GM12874 (cell line): ENCODE data around the gene RAPGEF6.

Experiments
- TF ChIP-seq, protein P1 (sequence below): IDR thresholded peaks from 2 replicates; pipeline ENCODE4 v1.5.1; 2011; ENCODE audit warnings: low read depth, mild to moderate bottlenecking, control low read depth, low read length, moderate library complexity; ENCODE audit not compliant: insufficient read depth

RAPGEF6 gene, protein sequence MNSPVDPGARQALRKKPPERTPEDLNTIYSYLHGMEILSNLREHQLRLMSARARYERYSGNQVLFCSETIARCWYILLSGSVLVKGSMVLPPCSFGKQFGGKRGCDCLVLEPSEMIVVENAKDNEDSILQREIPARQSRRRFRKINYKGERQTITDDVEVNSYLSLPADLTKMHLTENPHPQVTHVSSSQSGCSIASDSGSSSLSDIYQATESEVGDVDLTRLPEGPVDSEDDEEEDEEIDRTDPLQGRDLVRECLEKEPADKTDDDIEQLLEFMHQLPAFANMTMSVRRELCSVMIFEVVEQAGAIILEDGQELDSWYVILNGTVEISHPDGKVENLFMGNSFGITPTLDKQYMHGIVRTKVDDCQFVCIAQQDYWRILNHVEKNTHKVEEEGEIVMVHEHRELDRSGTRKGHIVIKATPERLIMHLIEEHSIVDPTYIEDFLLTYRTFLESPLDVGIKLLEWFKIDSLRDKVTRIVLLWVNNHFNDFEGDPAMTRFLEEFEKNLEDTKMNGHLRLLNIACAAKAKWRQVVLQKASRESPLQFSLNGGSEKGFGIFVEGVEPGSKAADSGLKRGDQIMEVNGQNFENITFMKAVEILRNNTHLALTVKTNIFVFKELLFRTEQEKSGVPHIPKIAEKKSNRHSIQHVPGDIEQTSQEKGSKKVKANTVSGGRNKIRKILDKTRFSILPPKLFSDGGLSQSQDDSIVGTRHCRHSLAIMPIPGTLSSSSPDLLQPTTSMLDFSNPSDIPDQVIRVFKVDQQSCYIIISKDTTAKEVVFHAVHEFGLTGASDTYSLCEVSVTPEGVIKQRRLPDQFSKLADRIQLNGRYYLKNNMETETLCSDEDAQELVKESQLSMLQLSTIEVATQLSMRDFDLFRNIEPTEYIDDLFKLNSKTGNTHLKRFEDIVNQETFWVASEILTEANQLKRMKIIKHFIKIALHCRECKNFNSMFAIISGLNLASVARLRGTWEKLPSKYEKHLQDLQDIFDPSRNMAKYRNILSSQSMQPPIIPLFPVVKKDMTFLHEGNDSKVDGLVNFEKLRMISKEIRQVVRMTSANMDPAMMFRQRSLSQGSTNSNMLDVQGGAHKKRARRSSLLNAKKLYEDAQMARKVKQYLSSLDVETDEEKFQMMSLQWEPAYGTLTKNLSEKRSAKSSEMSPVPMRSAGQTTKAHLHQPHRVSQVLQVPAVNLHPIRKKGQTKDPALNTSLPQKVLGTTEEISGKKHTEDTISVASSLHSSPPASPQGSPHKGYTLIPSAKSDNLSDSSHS (N-terminal part only)

DNA sequence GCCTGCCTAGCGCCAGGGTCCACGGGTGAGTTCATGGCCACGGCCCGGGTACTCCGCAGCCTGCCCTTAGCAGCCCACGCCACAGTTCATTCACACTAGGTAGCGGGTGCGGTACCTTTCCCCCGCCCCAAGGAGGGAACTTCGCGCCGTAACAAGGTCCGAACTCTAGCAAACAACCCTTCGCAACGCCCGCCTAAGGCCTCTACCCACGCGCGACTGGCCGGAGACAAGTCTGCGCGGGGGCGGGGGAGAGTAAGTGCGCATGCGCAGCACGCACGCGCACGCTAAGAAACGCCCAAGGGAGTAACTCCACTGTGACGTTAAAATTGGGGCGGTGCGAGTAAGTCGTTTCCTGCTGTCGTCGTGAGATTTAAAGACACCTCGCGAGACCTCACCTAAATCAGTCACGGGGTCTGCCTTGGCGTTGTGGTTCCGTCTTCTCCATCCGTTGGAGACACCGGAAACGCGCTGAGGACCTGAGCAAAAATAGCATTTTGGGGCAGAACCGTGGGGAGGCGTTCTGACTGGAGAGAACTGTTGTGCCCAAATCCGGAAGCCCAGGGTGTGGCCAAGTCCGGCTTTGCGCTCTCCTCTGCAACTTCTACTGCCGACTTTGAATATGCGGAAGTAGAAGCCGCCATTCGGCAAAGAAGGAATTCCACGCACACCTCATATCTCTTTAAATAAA lies at the start of gene RAPGEF6:
TSS of gene RAPGEF6 (minus strand) at position 234 of the 688 bp plus-strand sequence. CDS start at position 35, 199 bp downstream.
- TF ChIP-seq, protein P1, sequence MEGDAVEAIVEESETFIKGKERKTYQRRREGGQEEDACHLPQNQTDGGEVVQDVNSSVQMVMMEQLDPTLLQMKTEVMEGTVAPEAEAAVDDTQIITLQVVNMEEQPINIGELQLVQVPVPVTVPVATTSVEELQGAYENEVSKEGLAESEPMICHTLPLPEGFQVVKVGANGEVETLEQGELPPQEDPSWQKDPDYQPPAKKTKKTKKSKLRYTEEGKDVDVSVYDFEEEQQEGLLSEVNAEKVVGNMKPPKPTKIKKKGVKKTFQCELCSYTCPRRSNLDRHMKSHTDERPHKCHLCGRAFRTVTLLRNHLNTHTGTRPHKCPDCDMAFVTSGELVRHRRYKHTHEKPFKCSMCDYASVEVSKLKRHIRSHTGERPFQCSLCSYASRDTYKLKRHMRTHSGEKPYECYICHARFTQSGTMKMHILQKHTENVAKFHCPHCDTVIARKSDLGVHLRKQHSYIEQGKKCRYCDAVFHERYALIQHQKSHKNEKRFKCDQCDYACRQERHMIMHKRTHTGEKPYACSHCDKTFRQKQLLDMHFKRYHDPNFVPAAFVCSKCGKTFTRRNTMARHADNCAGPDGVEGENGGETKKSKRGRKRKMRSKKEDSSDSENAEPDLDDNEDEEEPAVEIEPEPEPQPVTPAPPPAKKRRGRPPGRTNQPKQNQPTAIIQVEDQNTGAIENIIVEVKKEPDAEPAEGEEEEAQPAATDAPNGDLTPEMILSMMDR, result no peak

DNA sequence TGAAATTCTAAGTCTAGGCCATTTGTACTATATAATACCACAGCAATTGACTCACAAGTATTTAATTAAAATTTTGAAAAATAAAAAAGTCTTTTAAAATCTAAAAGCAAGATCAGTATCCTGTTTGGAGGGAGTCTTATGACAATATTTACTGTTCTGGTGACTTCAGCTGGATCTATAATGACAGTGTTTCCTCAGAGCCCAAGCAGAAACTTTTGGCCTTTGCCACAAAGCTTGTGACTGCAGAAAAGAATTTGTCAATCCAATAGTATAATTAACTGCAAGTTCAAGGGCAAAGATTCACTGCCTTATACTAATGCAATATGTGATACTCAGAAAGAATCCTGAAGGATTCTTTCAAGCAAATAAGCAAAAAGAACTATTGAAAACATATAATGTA lies 49.6 kb upstream of the RAPGEF6 start:
- TF ChIP-seq, protein P1, result no peak

DNA sequence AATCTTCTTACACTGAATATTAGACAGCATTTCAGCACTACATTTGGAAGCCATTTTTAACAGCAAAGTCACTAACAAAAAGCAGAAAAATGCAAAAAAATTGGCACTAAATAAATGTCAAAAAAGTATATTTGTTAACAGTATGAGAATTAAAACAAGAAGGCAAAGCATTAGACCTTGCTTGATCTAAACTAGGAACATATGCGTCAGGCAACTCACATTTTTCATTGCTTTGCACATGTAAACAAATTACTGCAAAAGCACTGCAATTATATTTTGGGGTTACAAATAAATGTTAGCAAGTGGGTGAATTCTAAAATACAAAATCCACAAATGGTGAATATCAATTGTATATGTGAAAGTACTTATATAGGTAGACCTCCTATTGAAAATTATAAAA lies 49.0 kb upstream of the RAPGEF6 start:
- TF ChIP-seq, protein P1, result no peak

DNA sequence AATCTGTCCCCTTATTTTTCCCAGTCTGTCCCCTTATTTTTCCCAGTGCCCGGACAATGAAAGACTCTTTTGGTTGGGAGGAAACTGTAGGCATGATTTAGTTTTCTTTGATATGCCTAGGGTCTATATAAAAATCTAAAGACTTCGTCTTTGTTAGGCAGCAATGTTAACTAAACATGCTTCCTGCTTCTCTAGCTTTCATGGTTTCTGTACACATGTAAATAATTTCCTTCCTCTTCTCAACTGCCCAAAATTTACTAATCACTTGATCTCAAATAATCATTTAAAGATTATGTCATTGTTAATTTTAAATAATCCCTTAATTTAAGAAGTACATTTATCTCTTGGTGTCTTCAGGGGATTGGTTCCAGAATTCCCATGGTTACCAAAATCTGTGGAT lies 47.8 kb upstream of the RAPGEF6 start:
- TF ChIP-seq, protein P1, result no peak

DNA sequence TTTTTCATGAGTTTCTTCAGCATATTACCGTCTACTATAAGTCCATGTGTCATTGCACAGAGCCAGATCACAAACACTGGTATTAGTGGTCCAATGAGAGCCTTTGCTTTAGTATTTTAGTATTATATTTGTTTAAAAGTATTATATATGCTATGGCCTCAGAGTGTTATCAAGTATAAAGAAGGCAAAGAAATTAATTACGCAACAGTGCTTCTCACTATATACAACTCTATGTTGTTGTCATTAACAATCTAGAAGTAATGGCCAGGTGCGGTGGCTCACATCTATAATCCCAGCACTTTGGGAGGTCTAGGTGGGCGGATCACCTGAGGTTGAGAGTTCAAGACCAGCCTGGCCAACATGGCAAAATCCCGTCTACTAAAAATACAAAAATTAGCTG lies 47.1 kb upstream of the RAPGEF6 start:
- TF ChIP-seq, protein P1, result no peak

DNA sequence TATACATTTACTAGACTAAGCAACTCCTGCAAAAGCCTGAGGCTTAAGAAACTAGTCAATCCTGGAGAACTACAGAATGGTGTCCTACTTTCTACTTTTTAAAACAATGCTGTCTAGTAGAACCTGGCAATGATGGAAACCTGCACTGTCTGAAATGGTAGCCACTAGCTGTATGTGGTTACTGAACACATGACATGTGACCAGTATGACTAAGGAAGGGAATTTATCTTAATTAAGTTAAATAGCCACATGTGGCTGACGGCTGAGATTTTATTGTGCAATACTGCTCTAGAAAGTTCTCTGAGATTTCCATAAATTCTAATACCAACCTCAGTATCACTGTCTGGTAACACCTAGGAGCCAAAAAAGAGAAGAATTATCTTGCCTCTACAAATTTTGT lies 44.9 kb upstream of the RAPGEF6 start:
- TF ChIP-seq, protein P1, result no peak

DNA sequence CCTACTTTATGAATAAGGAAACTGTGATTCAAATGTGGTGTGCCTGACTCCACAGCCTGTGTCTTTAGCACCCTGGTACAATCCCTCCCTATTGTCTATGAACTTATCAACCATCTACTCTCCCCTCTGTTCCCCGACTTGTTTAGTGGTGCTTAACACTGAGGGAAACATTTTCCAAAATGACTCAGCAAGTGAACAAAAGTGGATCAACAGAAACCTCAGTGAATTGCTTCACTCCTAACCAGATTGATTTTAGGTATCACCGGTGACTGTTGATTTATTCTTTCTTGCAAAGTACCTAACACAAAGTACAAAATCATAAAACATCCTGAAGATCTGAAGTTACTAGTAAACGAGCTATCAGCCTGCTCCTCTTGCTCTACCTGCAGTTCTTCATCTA lies 42.1 kb upstream of the RAPGEF6 start:
- TF ChIP-seq, protein P1, result no peak
